ENCODE results near the gene EPS15. TPM values are rescaled to one million over a fixed set of nuclear protein-coding genes. Genes with fewer than 3 reads are reported as not detected.
A peak's percentile ranks its signal among the peaks of the same experiment; 100 is the strongest.

Gene EPS15
- total and polyA plus RNA-seq, 12 donors: 31.7 to 180 (median 104) TPM

- peaks cover 0 to 9% of the 10 kb centered on the region in 2 donors for H3K36me3 ChIP-seq (replicated peaks in 1 of 2)
- H3K27ac ChIP-seq: peak overlapping the region in 2 of 5 donors; percentile 34 to 41
- no peak for DNase-seq
- intact Hi-C loops (cut with DNase I): no loop called here
- H3K4me3 ChIP-seq: no peak overlapping the region
- H3K4me1 ChIP-seq (replicated peaks in 1 of 2): peaks cover 34 to 46% of the 10 kb centered on the region in 2 donors
- H3K27me3 ChIP-seq: no peaks in the 10 kb centered on the region
- WGBS, 4 donors: 77 to 90% (median 89%) methylated on average over 2 of the region's 2 CpGs
- H3K9me3 ChIP-seq (replicated peaks in 1 of 3): no peaks in the 10 kb centered on the region
- TF ChIP-seq POLR2A (IDR thresholded peaks at IDR 0.05): no peak
- TF ChIP-seq CTCF (IDR thresholded peaks at IDR 0.05): no peak
Observed at GRCh38 chr1:51445351-51446090, 73.5 kb downstream of the EPS15 start.

- intact Hi-C loops (cut with DNase I): no loop called here
- H3K27me3 ChIP-seq: no peaks in the 10 kb centered on the region
- no peak for TF ChIP-seq POLR2A (IDR thresholded peaks at IDR 0.05)
- TF ChIP-seq CTCF (IDR thresholded peaks at IDR 0.05): no peak
- H3K4me3 ChIP-seq: no peak overlapping the region
- no peaks in the 10 kb centered on the region for H3K9me3 ChIP-seq (replicated peaks in 1 of 3)
- H3K4me1 ChIP-seq (replicated peaks in 1 of 2): peaks cover 34 to 46% of the 10 kb centered on the region in 2 donors
- H3K27ac ChIP-seq: peak overlapping the region in 3 of 5 donors; percentile 34 to 41 (median 34)
- peaks cover 0 to 12% of the 10 kb centered on the region in 2 donors for H3K36me3 ChIP-seq (replicated peaks in 1 of 2)
- no peak for DNase-seq
- 48 to 58% (median 55%) methylated on average over 3 of the region's 3 CpGs for WGBS, 4 donors
Observed at GRCh38 chr1:51444534-51445192, 74.4 kb downstream of the EPS15 start.

GRCh38 chr1:51444096-51444495, 75.0 kb downstream of the EPS15 start:
- H3K36me3 ChIP-seq (replicated peaks in 1 of 2): peaks cover 0 to 17% of the 10 kb centered on the region in 2 donors
- H3K4me1 ChIP-seq (replicated peaks in 1 of 2): peaks cover 34 to 52% of the 10 kb centered on the region in 2 donors
- no peak for DNase-seq
- 80 to 86% (median 81%) methylated on average over 1 of the region's 1 CpG for WGBS, 4 donors
- no peak overlapping the region for H3K4me3 ChIP-seq
- H3K27me3 ChIP-seq: no peaks in the 10 kb centered on the region
- intact Hi-C loops (cut with DNase I): no loop called here
- TF ChIP-seq CTCF (IDR thresholded peaks at IDR 0.05): no peak
- TF ChIP-seq POLR2A (IDR thresholded peaks at IDR 0.05): no peak
- H3K27ac ChIP-seq: peak overlapping the region in 1 of 5 donors; percentile 41
- no peaks in the 10 kb centered on the region for H3K9me3 ChIP-seq (replicated peaks in 1 of 3)

- no peak for DNase-seq
- H3K27me3 ChIP-seq: no peaks in the 10 kb centered on the region
- peak overlapping the region in 1 of 5 donors; percentile 49 for H3K27ac ChIP-seq
- no peaks in the 10 kb centered on the region for H3K9me3 ChIP-seq (replicated peaks in 1 of 3)
- peaks cover 0 to 17% of the 10 kb centered on the region in 2 donors for H3K36me3 ChIP-seq (replicated peaks in 1 of 2)
- WGBS, 4 donors: 96 to 99% (median 98%) methylated on average over 5 of the region's 5 CpGs
- TF ChIP-seq CTCF (IDR thresholded peaks at IDR 0.05): no peak
- TF ChIP-seq POLR2A (IDR thresholded peaks at IDR 0.05): no peak
- intact Hi-C loops (cut with DNase I): no loop called here
- H3K4me1 ChIP-seq (replicated peaks in 1 of 2): peaks cover 34 to 54% of the 10 kb centered on the region in 2 donors
- H3K4me3 ChIP-seq: no peak overlapping the region
Observed at GRCh38 chr1:51443555-51443954, 75.5 kb downstream of the EPS15 start.

All from adrenal gland (tissue), 12 donors.